Measurements from ENCODE around the gene KRTAP10-1.
"Not testable (repeated sequence)": the region's sequence is repeated elsewhere in the genome, so short reads cannot be mapped to it uniquely, and the experiment has no call there.

Gene KRTAP10-1

DNA sequence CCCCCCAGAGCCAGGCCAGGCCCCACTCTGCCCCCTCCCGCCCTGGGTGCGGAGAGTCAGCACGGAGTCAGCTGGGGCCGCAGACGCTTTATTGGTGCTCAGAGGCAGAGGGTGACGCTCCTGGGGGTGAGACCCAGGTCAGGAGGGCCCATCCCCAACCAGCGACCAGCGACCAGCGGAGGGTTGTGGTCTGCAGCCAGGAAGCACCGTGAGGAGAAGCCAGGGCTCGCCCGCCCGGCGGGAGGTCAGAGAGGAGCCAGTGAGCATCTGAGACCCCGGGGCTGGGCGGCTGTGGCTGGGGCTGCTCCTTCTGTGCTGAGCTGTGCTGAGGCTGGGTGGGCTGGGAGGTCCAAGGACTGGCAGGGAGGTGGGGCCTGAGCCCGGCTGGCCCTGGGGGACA, 10.3 kb upstream of the KRTAP10-1 start:
- DNase-seq, result not testable (repeated sequence)

DNA sequence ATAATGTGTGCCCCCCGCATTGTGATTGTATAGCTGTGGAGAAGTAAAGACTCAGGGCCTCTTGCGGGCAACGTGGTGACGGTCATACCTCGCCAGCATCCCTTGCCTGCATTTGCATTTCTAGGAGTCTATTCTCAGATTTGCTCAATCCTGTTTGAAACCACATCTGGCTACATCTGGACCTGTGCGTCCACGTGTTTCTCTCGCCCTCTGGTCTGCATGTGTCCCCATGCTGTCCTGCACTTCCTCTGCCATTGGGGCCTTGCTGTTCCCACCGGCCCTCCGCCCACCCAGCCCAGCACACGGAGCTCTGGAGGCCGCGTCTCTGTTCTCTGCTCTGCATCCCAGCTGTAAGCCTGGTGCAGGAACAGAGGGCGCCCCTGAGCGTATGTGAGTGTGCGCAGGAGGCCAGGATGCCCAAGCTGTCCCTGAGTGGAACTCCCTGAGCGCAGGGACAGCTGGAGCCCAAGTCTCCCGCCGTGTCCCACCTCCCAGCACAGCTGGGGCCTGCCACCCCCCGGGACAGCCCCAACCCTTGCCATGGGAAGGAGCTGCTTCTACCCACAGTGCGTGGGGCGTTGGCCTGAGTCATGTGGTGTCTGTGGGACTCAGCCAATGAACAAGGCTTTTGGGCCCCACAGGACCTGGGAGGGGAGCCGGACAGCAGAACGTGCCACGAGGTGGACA, 9.7 kb upstream of the KRTAP10-1 start:
- DNase-seq, result no peak

DNA sequence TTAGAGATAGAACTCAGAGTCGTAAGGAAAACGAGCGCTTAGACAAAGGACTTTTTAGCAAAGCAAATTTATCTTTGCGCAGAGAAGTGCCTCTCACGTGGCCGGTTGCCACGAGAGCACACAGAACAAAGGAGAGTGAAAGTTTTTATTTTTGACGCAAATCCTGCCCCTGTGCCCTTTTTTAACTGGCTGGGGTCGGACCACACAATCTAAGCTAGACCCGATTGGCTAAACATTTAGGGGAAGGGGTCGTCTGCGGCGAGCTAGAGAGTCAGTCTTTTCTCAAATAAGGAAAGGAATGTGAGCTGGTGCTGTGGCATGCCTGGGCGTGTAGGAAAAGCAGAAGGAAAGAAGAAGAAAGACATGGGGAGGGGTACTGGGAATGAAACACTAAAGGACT, 8.9 kb upstream of the KRTAP10-1 start:
- no peak for DNase-seq

DNA sequence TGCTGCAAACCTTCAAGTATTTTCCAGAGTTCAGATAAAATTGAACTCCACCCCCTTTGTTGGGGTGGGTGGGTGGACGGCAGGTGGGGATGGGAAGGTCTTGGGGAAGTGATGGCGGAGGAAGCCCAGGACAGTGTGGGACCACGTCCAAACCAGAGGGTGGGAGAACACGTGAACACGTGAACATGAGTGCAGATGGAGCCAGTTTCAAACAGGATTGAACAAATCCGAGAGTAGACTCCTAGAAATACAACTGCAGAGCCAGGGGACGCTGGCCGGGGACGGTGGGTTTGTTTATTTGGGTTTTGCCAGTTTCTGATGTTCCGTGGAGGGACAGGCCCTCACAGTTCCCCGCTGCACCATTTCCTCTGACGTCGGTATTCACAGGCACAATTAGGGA, 8.4 kb upstream of the KRTAP10-1 start:
- no peak for DNase-seq

DNA sequence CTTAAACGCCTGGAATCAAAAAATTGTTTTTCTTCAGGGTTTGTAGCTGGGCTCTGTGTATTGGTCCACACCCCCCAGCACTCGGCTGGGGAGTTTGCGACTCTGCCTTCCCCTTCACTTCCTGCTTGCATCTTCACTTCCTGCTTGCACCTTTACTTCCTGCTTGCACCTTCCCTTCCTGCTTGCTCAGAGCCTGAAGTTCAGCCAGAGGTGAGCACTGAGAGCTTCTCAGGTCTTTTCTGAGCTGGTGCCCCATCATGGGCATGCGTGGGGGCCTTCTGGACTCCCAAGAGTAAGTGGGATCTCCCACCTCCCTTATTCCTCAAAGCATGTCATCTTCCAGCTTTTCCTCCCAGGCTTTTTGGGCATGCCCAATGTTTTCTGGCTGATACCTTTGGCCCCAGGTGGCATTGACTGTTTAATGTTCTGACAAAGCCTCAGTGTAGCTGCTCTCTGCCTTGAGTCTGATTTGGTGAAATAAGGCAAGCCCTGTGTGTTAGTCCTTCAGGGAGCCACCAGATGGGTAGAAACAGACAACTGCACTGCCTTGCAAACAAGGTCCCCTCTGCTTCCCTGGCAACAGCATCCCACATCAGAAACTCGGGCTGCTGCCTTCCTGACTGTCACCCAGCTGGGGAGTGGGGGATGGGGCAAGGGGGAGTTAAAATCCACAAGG, 7.8 kb upstream of the KRTAP10-1 start:
- DNase-seq, result no peak

DNA sequence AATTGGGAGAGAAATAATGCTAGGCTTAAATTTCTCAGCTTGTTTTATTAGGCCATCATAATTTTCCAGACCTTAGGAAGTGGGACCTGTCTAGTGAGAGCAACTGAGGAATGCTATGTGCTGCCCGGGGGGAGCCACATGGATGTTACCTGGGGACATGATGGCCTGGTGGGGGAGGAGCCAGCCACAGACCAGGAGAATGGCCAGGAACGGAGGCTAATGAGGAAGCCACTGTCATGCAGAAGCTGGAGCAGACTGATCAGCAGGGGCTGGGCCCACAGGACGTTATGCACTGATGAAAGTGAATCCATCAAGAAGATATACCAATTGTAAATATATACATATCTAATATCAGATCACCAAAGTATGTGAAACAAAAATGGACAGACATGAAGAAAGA, 4.6 kb upstream of the KRTAP10-1 start:
- no peak for DNase-seq

DNA sequence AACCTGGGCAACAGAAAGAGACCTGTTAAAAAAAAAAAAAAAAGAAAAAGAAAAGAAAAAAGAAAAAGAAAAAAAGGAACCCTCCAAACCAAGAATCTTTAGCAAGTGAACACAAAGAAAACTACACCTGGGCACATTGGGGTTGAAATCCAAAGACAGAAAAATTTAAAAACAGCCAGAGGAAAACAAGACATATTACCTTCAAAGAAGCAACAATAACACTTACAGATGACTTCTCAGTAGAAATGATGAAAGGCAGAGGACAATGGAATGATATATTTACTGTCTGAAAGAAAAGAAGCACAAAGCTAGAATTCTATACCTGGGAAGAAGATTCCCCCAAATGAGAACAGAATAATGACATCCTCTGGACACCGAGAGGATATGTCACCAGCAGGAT, 2.7 kb upstream of the KRTAP10-1 start:
- DNase-seq, result no peak

DNA sequence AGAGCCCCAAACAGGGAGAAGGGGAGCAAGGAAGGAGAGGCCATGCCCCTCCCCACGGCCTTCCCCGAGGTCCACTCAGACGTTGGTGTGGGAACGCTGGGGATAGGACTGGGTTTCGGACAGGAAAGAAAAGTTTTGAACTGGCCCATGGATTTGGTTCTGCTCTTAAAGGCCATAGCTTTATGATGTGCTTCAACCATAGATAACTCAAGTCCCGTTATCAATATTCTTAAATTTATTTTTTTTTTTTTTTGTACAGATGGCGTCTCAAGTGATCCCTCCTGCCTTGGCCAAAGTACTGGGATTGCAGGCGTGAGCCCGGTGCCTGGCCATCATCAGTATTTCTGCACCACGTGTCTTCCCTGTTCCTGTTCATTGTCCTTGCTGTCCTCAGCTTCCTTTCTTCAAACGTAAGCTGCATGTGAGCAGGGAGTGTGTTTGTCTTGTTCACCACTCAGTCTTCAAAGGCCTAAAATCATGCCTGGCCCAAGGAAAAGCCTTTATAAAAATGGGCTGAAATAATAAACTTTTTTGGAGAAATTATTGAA, 820 bp upstream of the KRTAP10-1 start:
- no peak for DNase-seq

DNA sequence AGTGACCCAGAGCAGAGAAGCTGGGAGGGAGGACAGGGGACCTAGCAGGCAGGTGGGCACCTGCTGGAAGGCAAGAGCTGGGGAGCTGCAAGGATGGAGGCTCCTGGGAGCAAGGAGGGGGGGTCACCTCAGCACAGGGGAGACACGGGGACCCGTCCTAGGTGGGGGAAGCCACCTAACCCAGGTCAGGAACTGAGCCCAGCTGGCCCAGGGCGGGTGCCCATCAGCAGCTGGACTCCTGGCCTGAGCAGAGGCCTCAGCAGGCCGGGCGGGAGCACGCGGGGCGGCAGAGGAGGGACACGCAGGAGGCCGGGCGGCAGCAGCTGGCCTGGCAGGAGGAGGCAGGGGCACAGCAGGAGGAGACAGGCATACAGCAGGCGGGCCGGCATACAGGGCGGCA, 949 bp downstream of the KRTAP10-1 start:
- DNase-seq, result no peak

DNA sequence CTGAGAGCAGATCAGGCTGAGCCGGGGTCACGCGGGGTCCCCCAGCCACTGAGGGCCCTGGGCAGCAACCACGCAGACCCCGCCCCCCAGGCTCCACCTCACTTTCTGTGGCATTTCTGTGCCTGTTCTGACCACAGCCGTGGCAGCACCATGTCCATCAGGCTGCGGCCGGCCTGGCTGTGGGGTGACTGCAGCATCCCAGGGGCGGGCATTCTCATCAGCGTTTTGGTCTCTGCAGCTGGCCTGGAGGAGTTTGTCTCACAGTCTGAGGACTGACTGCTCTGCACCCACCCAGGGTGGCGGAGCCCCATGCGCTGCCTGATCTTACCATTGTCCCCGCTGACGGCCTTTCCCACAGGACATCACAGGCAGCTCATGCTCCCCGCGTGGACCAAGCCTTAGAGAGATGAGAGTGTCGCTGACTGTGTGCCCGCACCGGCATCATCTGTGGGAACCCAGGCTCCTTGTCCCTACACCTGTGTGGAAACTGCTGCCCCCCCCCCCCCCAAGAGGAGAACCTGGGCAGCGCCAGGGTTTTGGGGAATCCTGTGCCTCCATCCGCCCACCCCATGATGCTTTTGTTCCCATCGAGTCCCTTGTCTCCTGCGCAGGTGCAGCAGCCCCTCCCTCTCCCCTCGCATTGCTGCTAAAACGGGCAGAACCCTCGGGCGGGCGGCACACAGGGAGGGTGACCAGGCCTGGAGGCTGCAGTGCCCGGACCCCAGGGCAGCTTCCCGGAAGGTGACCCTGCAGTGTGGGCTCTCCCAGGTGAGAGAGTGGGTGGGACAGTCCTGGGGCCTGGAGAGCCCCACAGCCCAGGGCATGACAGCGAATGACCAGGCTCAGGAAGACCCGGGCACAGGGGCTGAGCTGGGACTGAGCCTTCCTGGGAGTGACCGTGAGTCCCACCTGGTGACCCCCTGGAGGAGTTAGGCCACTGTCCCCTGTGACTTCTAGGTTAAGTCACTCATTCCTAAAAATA, 1.8 kb downstream of the KRTAP10-1 start:
- no peak for DNase-seq

DNA sequence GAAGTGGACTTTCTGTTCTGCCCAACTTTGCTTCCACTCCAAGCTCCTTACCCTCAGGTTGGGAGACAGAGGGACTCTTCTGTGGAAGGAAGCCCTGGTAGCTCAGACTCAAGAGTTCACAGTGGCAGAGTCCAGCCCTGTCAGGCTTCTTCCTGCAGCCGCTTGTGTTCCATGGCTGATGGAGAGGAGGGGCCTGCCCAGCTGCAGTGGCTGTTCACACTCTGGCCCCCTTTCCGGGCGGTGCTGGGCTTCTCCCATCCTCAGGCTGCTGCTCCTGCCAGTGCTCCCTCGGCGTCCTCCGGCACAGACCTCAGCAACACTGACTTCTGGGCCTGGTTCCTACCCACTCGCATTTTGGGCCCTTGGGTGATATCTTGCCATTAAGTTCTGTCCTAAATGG, 4.0 kb downstream of the KRTAP10-1 start:
- no peak for DNase-seq

DNA sequence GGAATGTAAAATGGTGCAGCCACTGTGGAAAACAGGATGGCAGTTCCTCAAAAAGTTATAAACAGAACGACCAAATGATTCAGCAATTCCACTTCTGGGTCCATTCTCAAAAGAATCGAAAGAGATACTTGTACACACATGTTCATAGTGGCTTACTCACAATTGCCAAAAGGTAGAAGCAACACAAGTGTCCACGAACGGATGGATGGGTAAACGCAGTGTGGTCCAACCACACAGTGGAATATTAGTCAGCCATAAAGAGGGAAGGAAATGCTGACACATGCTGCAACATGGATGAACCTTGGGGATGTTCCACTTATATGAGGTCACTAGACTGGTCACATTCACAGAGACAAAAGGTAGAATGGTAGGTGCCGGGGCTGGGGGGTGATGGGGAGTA, 5.3 kb downstream of the KRTAP10-1 start:
- DNase-seq, result no peak

DNA sequence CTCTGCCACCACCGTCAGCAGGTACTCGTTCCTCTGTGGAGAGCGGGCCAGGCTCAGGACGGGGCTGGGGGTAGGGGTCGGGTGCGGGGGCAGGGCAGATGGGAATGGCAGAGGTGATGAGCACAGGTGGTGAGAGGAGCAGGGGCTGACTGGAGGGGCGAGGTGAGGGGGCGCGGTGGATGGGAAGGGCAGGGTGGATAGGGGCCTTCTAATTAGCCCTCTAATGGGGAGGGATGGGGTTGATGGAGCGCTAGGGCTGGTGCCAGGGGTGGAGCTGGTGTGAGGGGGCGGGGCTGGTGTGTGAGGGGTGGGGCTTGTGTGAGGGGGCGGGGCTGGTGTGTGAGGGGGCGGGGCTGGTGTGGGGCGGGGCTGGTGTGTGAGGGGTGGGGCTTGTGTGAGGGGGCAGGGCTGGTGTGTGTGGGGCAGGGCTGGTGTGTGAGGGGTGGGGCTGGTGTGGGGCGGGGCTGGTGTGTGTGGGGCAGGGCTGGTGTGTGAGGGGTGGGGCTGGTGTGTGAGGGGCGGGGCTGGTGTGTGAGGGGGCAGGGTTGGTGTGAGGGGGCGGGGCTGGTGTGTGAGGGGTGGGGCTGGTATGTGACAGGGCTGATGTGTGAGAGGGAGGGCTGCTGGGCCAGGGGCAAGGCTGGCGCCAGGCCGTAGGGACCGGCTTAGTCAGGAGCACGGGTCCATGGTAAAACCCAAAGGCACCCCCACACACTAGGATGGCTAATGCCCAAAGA, 5.9 kb downstream of the KRTAP10-1 start:
- DNase-seq, result no peak

DNA sequence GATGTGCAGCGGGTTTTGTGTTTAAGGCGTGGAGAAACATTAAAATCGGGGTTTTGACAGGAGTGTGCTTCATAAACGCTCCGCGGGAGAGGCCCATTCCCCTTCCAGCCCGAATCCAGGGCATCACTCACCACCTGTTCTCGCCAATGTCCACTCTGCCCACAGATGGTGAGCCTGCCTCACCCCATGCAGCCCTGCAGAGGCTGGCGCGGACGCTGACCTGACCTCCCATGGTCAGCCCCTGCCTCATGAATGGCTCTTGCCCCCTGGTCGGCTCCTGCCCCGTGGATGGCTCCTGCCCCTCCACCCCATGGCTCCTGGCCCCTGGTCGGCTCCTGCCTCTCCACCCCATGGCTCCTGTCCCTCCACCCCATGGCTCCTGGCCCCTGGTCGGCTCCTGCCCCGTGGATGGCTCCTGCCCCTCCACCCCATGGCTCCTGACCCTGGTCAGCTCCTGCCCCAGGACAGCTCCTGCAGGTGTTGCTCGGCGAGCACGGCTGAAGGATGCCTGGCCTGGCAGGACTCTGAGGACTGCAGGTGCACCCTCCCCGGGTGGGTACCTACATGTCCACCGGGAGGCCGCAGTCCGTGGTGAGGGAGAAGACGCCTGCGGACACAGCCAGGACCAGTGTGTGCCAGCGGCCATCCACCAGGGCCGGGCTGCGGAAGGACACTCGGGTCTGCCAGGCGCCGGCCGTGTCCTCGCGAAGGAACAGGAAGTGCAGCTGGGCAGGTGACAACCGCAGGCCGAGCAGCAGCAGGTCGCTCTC, 6.7 kb downstream of the KRTAP10-1 start:
- no peak for DNase-seq

DNA sequence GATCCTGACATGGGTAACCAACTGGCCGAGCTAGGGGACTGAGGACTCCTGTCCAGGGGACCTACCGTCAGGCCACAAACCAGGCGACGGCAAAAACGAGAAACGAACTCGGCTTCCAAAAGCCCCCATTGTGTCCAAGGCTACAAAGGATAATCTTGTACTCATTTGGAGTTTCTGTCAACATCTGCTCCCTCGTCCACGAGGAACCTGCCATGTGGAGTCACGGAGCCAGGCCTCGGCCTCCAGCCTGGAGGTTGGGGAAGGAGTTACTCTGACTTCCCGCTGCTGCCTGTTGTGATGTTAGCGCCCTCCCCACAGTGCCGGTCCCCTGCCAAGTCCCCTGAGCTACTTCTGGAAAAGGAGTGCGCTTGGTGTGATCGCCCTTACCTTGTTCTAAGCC, 7.3 kb downstream of the KRTAP10-1 start:
- no peak for DNase-seq

DNA sequence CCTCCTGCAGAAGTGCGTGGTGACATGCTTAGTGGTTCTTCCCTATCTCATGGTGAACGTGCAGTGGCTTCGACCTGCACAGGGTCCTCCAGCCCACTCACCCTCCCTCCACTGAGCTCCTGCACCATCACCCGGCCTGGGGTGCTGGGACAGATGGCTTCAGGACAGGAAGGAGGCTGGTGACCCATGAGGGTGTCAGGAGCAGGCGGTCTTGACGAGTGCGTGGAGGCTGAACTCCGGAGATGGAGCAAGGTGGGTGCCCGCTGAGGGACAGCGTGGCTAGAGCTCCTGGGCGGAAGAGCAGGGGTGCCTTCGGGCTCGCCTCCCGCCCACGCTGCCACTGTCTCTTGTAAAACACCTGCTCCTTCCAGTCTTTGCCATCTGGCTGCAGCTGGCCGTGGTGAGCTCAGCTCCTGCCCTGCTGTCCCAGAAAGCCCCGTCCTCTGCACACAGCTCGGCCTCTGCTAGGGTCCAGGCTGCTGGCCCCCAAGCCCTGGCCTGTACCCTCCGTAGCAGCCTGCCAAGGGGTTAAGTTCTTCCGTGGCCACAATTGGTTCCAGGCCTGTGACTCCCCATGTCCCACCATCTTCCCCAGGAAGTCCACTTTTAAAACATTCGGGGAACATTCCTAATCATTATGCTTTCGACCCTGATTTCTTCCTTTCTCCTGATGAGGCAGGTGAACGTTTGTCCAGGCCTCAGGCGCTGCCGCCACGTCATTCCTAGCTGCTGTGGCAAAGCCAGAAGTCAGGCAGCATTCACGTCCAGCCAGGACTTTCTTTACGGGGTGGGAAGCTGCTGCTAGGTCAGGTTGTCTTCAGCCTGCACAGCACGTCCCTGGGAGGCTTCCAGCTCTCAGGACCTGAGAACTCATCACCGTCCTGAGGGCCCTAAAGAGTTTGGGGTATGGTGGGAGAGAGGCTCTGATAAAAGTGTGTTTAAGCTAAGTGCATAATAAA, 8.1 kb downstream of the KRTAP10-1 start:
- DNase-seq, result no peak

DNA sequence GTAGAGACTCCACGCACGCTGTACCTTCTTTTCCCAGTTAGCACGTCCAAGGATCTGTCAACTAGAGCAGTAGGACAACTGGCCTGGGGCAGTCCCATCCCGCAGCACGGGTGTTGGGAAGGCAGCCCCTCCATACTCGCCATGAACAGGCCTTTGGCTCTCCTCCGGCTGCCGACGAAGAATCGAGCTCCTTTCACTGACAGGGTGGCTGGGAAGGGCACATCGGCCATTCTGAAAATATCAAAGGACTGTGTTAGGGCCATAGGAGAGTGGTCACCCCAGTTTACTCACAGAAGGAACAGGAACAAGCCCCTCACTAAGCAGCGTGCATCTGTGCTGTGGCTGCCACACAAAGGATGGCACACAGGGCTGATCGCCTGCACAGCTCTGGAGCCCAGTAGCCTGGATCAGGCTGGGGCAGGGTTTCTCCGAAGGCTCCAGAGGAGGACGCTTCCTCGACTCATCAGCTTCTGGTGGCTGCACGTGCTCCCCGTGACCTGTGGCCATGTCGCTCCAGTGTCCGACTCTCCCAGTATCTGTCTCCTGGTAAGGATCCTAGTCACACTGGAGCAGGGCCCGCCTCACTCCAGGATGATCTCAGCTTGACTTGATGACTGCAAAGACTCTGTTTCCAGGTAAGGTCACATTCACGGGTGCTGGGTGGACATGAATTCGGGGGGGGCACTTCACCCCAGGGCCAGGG, 8.9 kb downstream of the KRTAP10-1 start:
- DNase-seq, result no peak

DNA sequence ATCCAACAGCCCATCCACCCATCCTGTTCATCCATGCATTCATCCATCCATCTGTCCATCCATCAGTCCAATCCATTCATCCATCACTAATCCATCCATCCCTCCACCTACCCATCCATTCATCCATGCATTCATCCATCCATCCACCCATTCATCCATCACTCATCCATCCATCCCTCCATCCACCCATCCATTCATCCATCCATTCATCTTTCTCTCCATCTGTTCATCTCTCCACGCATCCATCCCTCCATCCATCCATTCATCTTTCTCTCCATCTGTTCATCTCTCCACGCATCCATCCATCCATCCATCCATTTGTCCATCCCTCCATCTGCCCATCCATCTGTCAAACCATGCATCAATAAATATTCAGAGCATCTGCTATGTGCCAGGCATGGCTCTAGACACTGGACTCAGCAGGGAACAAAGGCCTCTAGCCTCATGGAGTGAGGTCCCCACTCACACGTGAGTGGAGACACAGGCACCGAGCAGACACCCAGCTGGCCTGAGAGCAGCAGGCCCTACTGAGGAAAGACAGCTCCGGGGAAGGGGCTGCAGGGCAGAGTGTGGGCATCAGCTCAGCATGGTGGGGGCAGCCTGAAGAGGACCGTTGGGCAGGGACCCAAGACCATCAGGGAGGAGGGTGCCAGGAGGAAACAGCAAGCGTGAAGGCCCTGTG, 9.6 kb downstream of the KRTAP10-1 start:
- no peak for DNase-seq
